Mesodermal cell (in vitro differentiated cells): Measurements from ENCODE around the gene HEXD.

Experiments
- H3K27ac ChIP-seq: 2 replicates; pipeline ENCODE4 v1.7.0; 2013; ENCODE audit warnings: mild to moderate bottlenecking, low read depth, low read length, moderate library complexity; ENCODE audit not compliant: severe bottlenecking
- H3K36me3 ChIP-seq: 2 replicates; pipeline ENCODE4 v1.7.1; 2013; ENCODE audit warnings: mild to moderate bottlenecking, low read length, moderate library complexity; ENCODE audit not compliant: control insufficient read depth, insufficient read depth
- H3K4me1 ChIP-seq: one replicate; pipeline ENCODE4 v1.7.1; 2013; ENCODE audit warnings: mild to moderate bottlenecking, low read length; ENCODE audit not compliant: insufficient read depth, control insufficient read depth, poor library complexity, severe bottlenecking
- H3K4me3 ChIP-seq: 2 replicates; pipeline ENCODE4 v1.7.0; 2013; ENCODE audit warnings: low read length, control low read depth, mild to moderate bottlenecking; ENCODE audit not compliant: insufficient read depth, poor library complexity, severe bottlenecking; ENCODE audit errors: extremely low read depth
- H3K9me3 ChIP-seq: 2 replicates; pipeline ENCODE4 v1.7.1; 2013; ENCODE audit warnings: mild to moderate bottlenecking, low read length, moderate library complexity; ENCODE audit not compliant: control insufficient read depth
- WGBS, 2 experiments: methylation state at CpG; one replicate each; pipeline ENCODE4 v1.1.5; 2013; ENCODE audit warnings: missing lambda C conversion rate in 2 of 2; ENCODE audit not compliant: insufficient coverage in 2 of 2; 5-methylcytosine and 5-hydroxymethylcytosine counted together

Gene HEXD

GRCh38 chr17:82464567-82464929, 46.4 kb downstream of the HEXD start:
- Histone ChIP-seq H3K36me3 (peaks cover 97% of the 10 kb centered on the region), H3K9me3 (no peaks in the 10 kb centered on the region), H3K4me3 (no peak overlapping the region), H3K4me1 (no peaks in the 10 kb centered on the region), H3K27ac (no peak overlapping the region)
- 95 to 99% methylated on average over 8 to 9 of the region's 11 CpGs for WGBS, 2 experiments

- Histone ChIP-seq H3K4me1 (no peaks in the 10 kb centered on the region), H3K9me3 (no peaks in the 10 kb centered on the region), H3K27ac (no peak overlapping the region), H3K36me3 (peaks cover 100% of the 10 kb centered on the region), H3K4me3 (no peak overlapping the region)
- 79 to 85% methylated on average over 6 to 7 of the region's 7 CpGs for WGBS, 2 experiments
These were observed 47.0 kb downstream of the HEXD start for GRCh38 chr17:82465023-82465603.

- H3K36me3 ChIP-seq = peaks cover 83% of the 10 kb centered on the region
- 94 to 98% methylated on average over 7 of the region's 7 CpGs for WGBS, 2 experiments
- H3K27ac ChIP-seq = no peak overlapping the region
- H3K9me3 ChIP-seq = no peaks in the 10 kb centered on the region
- no peaks in the 10 kb centered on the region for H3K4me1 ChIP-seq
- H3K4me3 ChIP-seq = no peak overlapping the region
These were observed 50.5 kb downstream of the HEXD start for GRCh38 chr17:82468692-82469091.

- Histone ChIP-seq H3K4me3 (no peak overlapping the region), H3K36me3 (peaks cover 83% of the 10 kb centered on the region), H3K9me3 (no peaks in the 10 kb centered on the region), H3K4me1 (no peaks in the 10 kb centered on the region), H3K27ac (no peak overlapping the region)
- WGBS, 2 experiments = 98 to 100% methylated on average over 5 of the region's 7 CpGs
These were observed 51.9 kb downstream of the HEXD start for GRCh38 chr17:82470065-82470464.

- peaks cover 79% of the 10 kb centered on the region for H3K36me3 ChIP-seq
- H3K27ac ChIP-seq = no peak overlapping the region
- no peaks in the 10 kb centered on the region for H3K9me3 ChIP-seq
- 93 to 100% methylated on average over 2 to 4 of the region's 11 CpGs for WGBS, 2 experiments
- no peaks in the 10 kb centered on the region for H3K4me1 ChIP-seq
- no peak overlapping the region for H3K4me3 ChIP-seq
These were observed 56.3 kb downstream of the HEXD start for GRCh38 chr17:82474223-82475010.

- peaks cover 79% of the 10 kb centered on the region for H3K36me3 ChIP-seq
- H3K9me3 ChIP-seq = no peaks in the 10 kb centered on the region
- WGBS, 2 experiments = 90 to 100% methylated on average over 5 of the region's 8 CpGs
- no peaks in the 10 kb centered on the region for H3K4me1 ChIP-seq
- no peak overlapping the region for H3K4me3 ChIP-seq
- no peak overlapping the region for H3K27ac ChIP-seq
These were observed 57.3 kb downstream of the HEXD start for GRCh38 chr17:82475458-82475857.

- Histone ChIP-seq H3K9me3 (no peaks in the 10 kb centered on the region), H3K4me3 (no peak overlapping the region), H3K27ac (no peak overlapping the region), H3K36me3 (peaks cover 88% of the 10 kb centered on the region), H3K4me1 (no peaks in the 10 kb centered on the region)
- WGBS, 2 experiments = 96 to 97% methylated on average over 5 to 7 of the region's 8 CpGs
These were observed 59.8 kb downstream of the HEXD start for GRCh38 chr17:82477934-82478333.

- Histone ChIP-seq H3K4me3 (no peak overlapping the region), H3K9me3 (no peaks in the 10 kb centered on the region), H3K27ac (no peak overlapping the region), H3K36me3 (peaks cover 94% of the 10 kb centered on the region), H3K4me1 (no peaks in the 10 kb centered on the region)
- WGBS, 2 experiments = 98 to 100% methylated on average over 2 to 3 of the region's 5 CpGs
These were observed 61.5 kb downstream of the HEXD start for GRCh38 chr17:82479602-82480001.

GRCh38 chr17:82480318-82480717, 62.2 kb downstream of the HEXD start:
- H3K9me3 ChIP-seq = no peaks in the 10 kb centered on the region
- no peaks in the 10 kb centered on the region for H3K4me1 ChIP-seq
- peaks cover 95% of the 10 kb centered on the region for H3K36me3 ChIP-seq
- no peak overlapping the region for H3K4me3 ChIP-seq
- no peak overlapping the region for H3K27ac ChIP-seq
- WGBS, 2 experiments = 97 to 98% methylated on average over 8 to 9 of the region's 9 CpGs

- 94 to 100% methylated on average over 4 of the region's 6 CpGs for WGBS, 2 experiments
These were observed 65.1 kb downstream of the HEXD start for GRCh38 chr17:82483204-82483660.

GRCh38 chr17:82483836-82484235, 65.7 kb downstream of the HEXD start:
- Histone ChIP-seq H3K36me3 (peaks cover 92% of the 10 kb centered on the region), H3K9me3 (no peaks in the 10 kb centered on the region), H3K27ac (no peak overlapping the region), H3K4me3 (no peak overlapping the region), H3K4me1 (no peaks in the 10 kb centered on the region)
- 88 to 93% methylated on average over 7 to 8 of the region's 9 CpGs for WGBS, 2 experiments

More at GRCh38 chr17:82483204-82483660, 65.1 kb downstream of the HEXD start:
- Histone ChIP-seq H3K4me1 (no peaks in the 10 kb centered on the region), H3K27ac (no peak overlapping the region), H3K36me3 (peaks cover 93% of the 10 kb centered on the region), H3K9me3 (no peaks in the 10 kb centered on the region), H3K4me3 (no peak overlapping the region)
